ENCODE data around the gene GALR2. TPM values are rescaled to one million over a fixed set of nuclear protein-coding genes. Genes with fewer than 3 reads are reported as not detected.

Gene GALR2
- 10 to 100 TPM in 1 of 2 donors, 1 to 10 TPM in 1; 9.5 to 10.6 TPM for total RNA-seq

GRCh38 chr17:76074390-76075363, at the start of gene GALR2:
Gene GALR2, plus strand, starts transcription at chr17:76074781. Its CDS starts 103 bp downstream, at chr17:76074884.
- H3K4me3 Mint-ChIP-seq, result peak within 1 kb of the TSS; percentile 60 to 78
- no peaks in the 10 kb centered on the region for H3K9me3 Mint-ChIP-seq
- peaks cover 60% of the 10 kb centered on the region for H3K4me1 Mint-ChIP-seq (ENCODE audit: low read depth)
- H3K36me3 Mint-ChIP-seq (ENCODE audit: insufficient read depth in 2 of 2), result peaks cover 12 to 17% of the 10 kb centered on the region in 2 donors
- no peak for DNase-seq
- H3K27me3 Mint-ChIP-seq (ENCODE audit: low read depth), result peaks cover 56% of the 10 kb centered on the region
- ATAC-seq (replicated peaks in 1 of 2), result no peak
- H3K27ac Mint-ChIP-seq, result no peak within 1 kb of the TSS

GRCh38 chr17:76025294-76025693, 49.3 kb upstream of the GALR2 start:
- Mint-ChIP-seq H3K4me1 (ENCODE audit: low read depth) (peaks cover 16% of the 10 kb centered on the region), H3K4me3 (no peak overlapping the region), H3K27ac (no peak overlapping the region), H3K9me3 (no peaks in the 10 kb centered on the region), H3K36me3 (ENCODE audit: insufficient read depth in 2 of 2) (no peaks in the 10 kb centered on the region), H3K27me3 (ENCODE audit: low read depth) (no peaks in the 10 kb centered on the region)
- no peak for DNase-seq
- no peak for ATAC-seq (replicated peaks in 1 of 2)

- no peak for ATAC-seq (replicated peaks in 1 of 2)
Observed at GRCh38 chr17:76026714-76027158, 47.8 kb upstream of the GALR2 start.

GRCh38 chr17:76027159-76027839, 47.3 kb upstream of the GALR2 start, which contains the start of gene EVPL:
Gene EVPL, minus strand, starts transcription at chr17:76027306. Its CDS starts 108 bp downstream, at chr17:76027198.
- DNase-seq (no peak), ATAC-seq (replicated peaks in 1 of 2) (no peak)
- Mint-ChIP-seq H3K27me3 (ENCODE audit: low read depth) (no peaks in the 10 kb centered on the region), H3K27ac (no peak within 1 kb of the TSS), H3K4me3 (no peak within 1 kb of the TSS), H3K4me1 (ENCODE audit: low read depth) (peaks cover 16% of the 10 kb centered on the region), H3K9me3 (no peaks in the 10 kb centered on the region), H3K36me3 (ENCODE audit: insufficient read depth in 2 of 2) (no peaks in the 10 kb centered on the region)

More at GRCh38 chr17:76026714-76027158, 47.8 kb upstream of the GALR2 start:
- H3K4me1 Mint-ChIP-seq (ENCODE audit: low read depth), result peaks cover 16% of the 10 kb centered on the region
- H3K36me3 Mint-ChIP-seq (ENCODE audit: insufficient read depth in 2 of 2), result no peaks in the 10 kb centered on the region
- no peak overlapping the region for H3K4me3 Mint-ChIP-seq
- DNase-seq, result no peak
- no peak overlapping the region for H3K27ac Mint-ChIP-seq
- no peaks in the 10 kb centered on the region for H3K9me3 Mint-ChIP-seq
- H3K27me3 Mint-ChIP-seq (ENCODE audit: low read depth), result no peaks in the 10 kb centered on the region

GRCh38 chr17:76032073-76032779, 42.4 kb upstream of the GALR2 start:
- no peak overlapping the region for H3K27ac Mint-ChIP-seq
- H3K4me3 Mint-ChIP-seq, result no peak overlapping the region
- no peak for ATAC-seq (replicated peaks in 1 of 2)

GRCh38 chr17:76032780-76033108, 41.8 kb upstream of the GALR2 start:
- Mint-ChIP-seq H3K4me1 (ENCODE audit: low read depth) (peaks cover 20% of the 10 kb centered on the region), H3K36me3 (ENCODE audit: insufficient read depth in 2 of 2) (no peaks in the 10 kb centered on the region), H3K9me3 (no peaks in the 10 kb centered on the region), H3K4me3 (no peak overlapping the region), H3K27ac (no peak overlapping the region), H3K27me3 (ENCODE audit: low read depth) (no peaks in the 10 kb centered on the region)
- no peak for DNase-seq
- no peak for ATAC-seq (replicated peaks in 1 of 2)

More at GRCh38 chr17:76032073-76032779, 42.4 kb upstream of the GALR2 start:
- H3K36me3 Mint-ChIP-seq (ENCODE audit: insufficient read depth in 2 of 2), result no peaks in the 10 kb centered on the region
- H3K4me1 Mint-ChIP-seq (ENCODE audit: low read depth), result peaks cover 24% of the 10 kb centered on the region
- H3K27me3 Mint-ChIP-seq (ENCODE audit: low read depth), result no peaks in the 10 kb centered on the region
- no peaks in the 10 kb centered on the region for H3K9me3 Mint-ChIP-seq
- no peak for DNase-seq

GRCh38 chr17:76033139-76033538, 41.4 kb upstream of the GALR2 start:
- Mint-ChIP-seq H3K27ac (no peak overlapping the region), H3K4me1 (ENCODE audit: low read depth) (peaks cover 20% of the 10 kb centered on the region)
- ATAC-seq (replicated peaks in 1 of 2), result no peak

GRCh38 chr17:76034428-76035350, 39.9 kb upstream of the GALR2 start:
- peaks cover 0 to 3% of the 10 kb centered on the region in 2 donors for H3K36me3 Mint-ChIP-seq (ENCODE audit: insufficient read depth in 2 of 2)
- H3K4me3 Mint-ChIP-seq, result no peak overlapping the region
- ATAC-seq (replicated peaks in 1 of 2), result no peak
- H3K27ac Mint-ChIP-seq, result peak overlapping the region; percentile 52
- peaks cover 12% of the 10 kb centered on the region for H3K4me1 Mint-ChIP-seq (ENCODE audit: low read depth)
- H3K27me3 Mint-ChIP-seq (ENCODE audit: low read depth), result no peaks in the 10 kb centered on the region
- H3K9me3 Mint-ChIP-seq, result no peaks in the 10 kb centered on the region
- DNase-seq, result no peak

More at GRCh38 chr17:76033139-76033538, 41.4 kb upstream of the GALR2 start:
- H3K4me3 Mint-ChIP-seq, result no peak overlapping the region
- H3K9me3 Mint-ChIP-seq, result no peaks in the 10 kb centered on the region
- peaks cover 0 to 1% of the 10 kb centered on the region in 2 donors for H3K36me3 Mint-ChIP-seq (ENCODE audit: insufficient read depth in 2 of 2)
- no peaks in the 10 kb centered on the region for H3K27me3 Mint-ChIP-seq (ENCODE audit: low read depth)
- DNase-seq, result no peak

- no peaks in the 10 kb centered on the region for H3K27me3 Mint-ChIP-seq (ENCODE audit: low read depth)
- DNase-seq, result no peak
- peaks cover 3 to 8% of the 10 kb centered on the region in 2 donors for H3K36me3 Mint-ChIP-seq (ENCODE audit: insufficient read depth in 2 of 2)
- H3K27ac Mint-ChIP-seq, result no peak overlapping the region
- no peak overlapping the region for H3K4me3 Mint-ChIP-seq
- no peaks in the 10 kb centered on the region for H3K9me3 Mint-ChIP-seq
- ATAC-seq (replicated peaks in 1 of 2), result no peak
- H3K4me1 Mint-ChIP-seq (ENCODE audit: low read depth), result peaks cover 8% of the 10 kb centered on the region
Observed at GRCh38 chr17:76036497-76037261, 37.9 kb upstream of the GALR2 start.

GRCh38 chr17:76038050-76038449, 36.5 kb upstream of the GALR2 start:
- no peak for DNase-seq
- ATAC-seq (replicated peaks in 1 of 2), result no peak
- Mint-ChIP-seq H3K27me3 (ENCODE audit: low read depth) (no peaks in the 10 kb centered on the region), H3K9me3 (no peaks in the 10 kb centered on the region), H3K4me1 (ENCODE audit: low read depth) (peaks cover 8% of the 10 kb centered on the region), H3K27ac (peak overlapping the region; percentile 8), H3K4me3 (no peak overlapping the region), H3K36me3 (ENCODE audit: insufficient read depth in 2 of 2) (peaks cover 6 to 8% of the 10 kb centered on the region in 2 donors)

- ATAC-seq (replicated peaks in 1 of 2), result no peak
Observed at GRCh38 chr17:76039121-76039520, 35.5 kb upstream of the GALR2 start.

More at GRCh38 chr17:76039121-76039520, 35.5 kb upstream of the GALR2 start:
- H3K9me3 Mint-ChIP-seq, result no peaks in the 10 kb centered on the region
- H3K27me3 Mint-ChIP-seq (ENCODE audit: low read depth), result no peaks in the 10 kb centered on the region
- DNase-seq, result no peak
- H3K27ac Mint-ChIP-seq, result no peak overlapping the region
- H3K4me1 Mint-ChIP-seq (ENCODE audit: low read depth), result peaks cover 8% of the 10 kb centered on the region
- peaks cover 8 to 15% of the 10 kb centered on the region in 2 donors for H3K36me3 Mint-ChIP-seq (ENCODE audit: insufficient read depth in 2 of 2)
- H3K4me3 Mint-ChIP-seq, result no peak overlapping the region

Data from activated T-cell treated with anti-CD3 and anti-CD28 coated beads, Interleukin-2, amount 50 U/mL, for 72 hours (primary cell).